GM21723 (cell line): Measurements from ENCODE around the gene ANKMY1.

Source experiments
- ATAC-seq: cut with Tn5 transposase; IDR thresholded peaks from one replicate; pipeline ENCODE4 v1.9.1; 2021; ENCODE audit warnings: mild to moderate bottlenecking, moderate library complexity; ENCODE audit not compliant: unreplicated experiment

ANKMY1 gene

GRCh38 chr2:240480834-240481623, 76.8 kb downstream of the ANKMY1 start:
- ATAC-seq, result no peak

- no peak for ATAC-seq
Observed at GRCh38 chr2:240479111-240479501, 78.7 kb downstream of the ANKMY1 start.

GRCh38 chr2:240478346-240479110, 79.3 kb downstream of the ANKMY1 start:
- ATAC-seq, result no peak

- ATAC-seq, result no peak
Observed at GRCh38 chr2:240477916-240478315, 79.9 kb downstream of the ANKMY1 start.

GRCh38 chr2:240473211-240473610, 84.6 kb downstream of the ANKMY1 start:
- no peak for ATAC-seq

GRCh38 chr2:240472078-240472790, 85.6 kb downstream of the ANKMY1 start:
- ATAC-seq, result no peak

GRCh38 chr2:240469740-240470139, 88.0 kb downstream of the ANKMY1 start:
- no peak for ATAC-seq

GRCh38 chr2:240469239-240469636, 88.5 kb downstream of the ANKMY1 start:
- no peak for ATAC-seq

GRCh38 chr2:240468303-240469238, 89.2 kb downstream of the ANKMY1 start:
- no peak for ATAC-seq

- no peak for ATAC-seq
Observed at GRCh38 chr2:240467659-240468302, 90.0 kb downstream of the ANKMY1 start.

GRCh38 chr2:240467149-240467642, 90.6 kb downstream of the ANKMY1 start:
- no peak for ATAC-seq

- ATAC-seq, result no peak
Observed at GRCh38 chr2:240466579-240467148, 91.1 kb downstream of the ANKMY1 start.

GRCh38 chr2:240465765-240466578, 91.8 kb downstream of the ANKMY1 start:
- no peak for ATAC-seq

- no peak for ATAC-seq
Observed at GRCh38 chr2:240465268-240465764, 92.5 kb downstream of the ANKMY1 start.

- ATAC-seq, result no peak
Observed at GRCh38 chr2:240464514-240465241, 93.1 kb downstream of the ANKMY1 start.

GRCh38 chr2:240463866-240464481, 93.8 kb downstream of the ANKMY1 start:
- no peak for ATAC-seq

GRCh38 chr2:240463274-240463865, 94.4 kb downstream of the ANKMY1 start:
- ATAC-seq, result no peak
